Left ventricle myocardium inferior (tissue), 1 donor: Measurements from ENCODE around the gene DNAJC27. TPM values are rescaled to one million over a fixed set of nuclear protein-coding genes. Genes with fewer than 3 reads are reported as not detected.

ENCODE experiments used
- DNase-seq: peaks from one replicate; pipeline ENCODE4 v3.0.0-alpha.2; 2020
- H3K27ac ChIP-seq: fragments of 200-600 bp; replicated peaks from 2 replicates; pipeline ENCODE4 v1.8.0; 2021
- H3K27me3 ChIP-seq: fragments of 200-600 bp; 2 replicates; pipeline ENCODE4 v1.8.0; 2021; ENCODE audit warnings: low read depth
- H3K36me3 ChIP-seq: fragments of 200-600 bp; 2 replicates; pipeline ENCODE4 v1.8.0; 2021
- H3K4me1 ChIP-seq: fragments of 200-600 bp; 2 replicates; pipeline ENCODE4 v1.8.0; 2021
- H3K4me3 ChIP-seq: fragments of 200-600 bp; 2 replicates; pipeline ENCODE4 v1.8.0; 2021; ENCODE audit warnings: mild to moderate bottlenecking, moderate library complexity
- H3K9me3 ChIP-seq: fragments of 200-600 bp; replicated peaks from 2 replicates; pipeline ENCODE4 v1.8.0; 2021
- intact Hi-C: fragments of 100-400 bp; cut with micrococcal nuclease; formaldehyde crosslinking; loops from one replicate; pipeline ENCODE4 v1.11.0; 2022
- total RNA-seq: library from RNA; stranded (reverse); fragmentation: NEBNext Ultra II Directional; extraction: Animal tissue kit (Norgen Biotek cat#: 25700); gene quantifications from one replicate; pipeline ENCODE4 v1.2.1, GENCODE V29; 2021
- TF ChIP-seq, protein P1 (sequence below): fragments of 200-600 bp; IDR thresholded peaks from 2 replicates; pipeline ENCODE4 v1.8.0; 2021; ENCODE audit warnings: antibody characterized with exemption, mild to moderate bottlenecking, borderline replicate concordance
- donor health status: DM: no; HTN: yes; CAD: no; lungs with severe emphysema.

The DNAJC27 gene
- total RNA-seq, 1 donor from 2014 or later: 10.1 TPM

DNA sequence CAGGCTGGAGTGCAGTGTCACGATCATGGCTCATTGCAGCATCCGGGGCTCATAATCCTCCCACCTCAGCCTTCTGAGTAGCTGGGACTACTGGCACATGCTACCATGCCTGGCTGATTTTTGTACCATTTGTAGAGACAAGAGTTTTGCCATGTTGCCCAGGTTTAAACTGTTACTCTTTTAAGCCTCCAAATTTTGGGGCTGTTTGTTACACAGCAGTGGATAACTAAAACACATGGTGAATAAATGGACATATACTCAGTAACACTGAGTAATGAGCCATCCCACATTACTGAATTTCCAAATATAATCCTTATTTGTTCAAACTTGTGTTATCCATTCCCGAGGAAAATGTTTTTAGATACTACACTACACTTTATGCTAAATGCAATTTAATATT lies 61.5 kb downstream of the DNAJC27 start:
- peaks cover 8% of the 10 kb centered on the region for H3K36me3 ChIP-seq
- DNase-seq: no peak
- no peaks in the 10 kb centered on the region for H3K4me1 ChIP-seq
- no peak overlapping the region for H3K27ac ChIP-seq
- TF ChIP-seq, protein P1, sequence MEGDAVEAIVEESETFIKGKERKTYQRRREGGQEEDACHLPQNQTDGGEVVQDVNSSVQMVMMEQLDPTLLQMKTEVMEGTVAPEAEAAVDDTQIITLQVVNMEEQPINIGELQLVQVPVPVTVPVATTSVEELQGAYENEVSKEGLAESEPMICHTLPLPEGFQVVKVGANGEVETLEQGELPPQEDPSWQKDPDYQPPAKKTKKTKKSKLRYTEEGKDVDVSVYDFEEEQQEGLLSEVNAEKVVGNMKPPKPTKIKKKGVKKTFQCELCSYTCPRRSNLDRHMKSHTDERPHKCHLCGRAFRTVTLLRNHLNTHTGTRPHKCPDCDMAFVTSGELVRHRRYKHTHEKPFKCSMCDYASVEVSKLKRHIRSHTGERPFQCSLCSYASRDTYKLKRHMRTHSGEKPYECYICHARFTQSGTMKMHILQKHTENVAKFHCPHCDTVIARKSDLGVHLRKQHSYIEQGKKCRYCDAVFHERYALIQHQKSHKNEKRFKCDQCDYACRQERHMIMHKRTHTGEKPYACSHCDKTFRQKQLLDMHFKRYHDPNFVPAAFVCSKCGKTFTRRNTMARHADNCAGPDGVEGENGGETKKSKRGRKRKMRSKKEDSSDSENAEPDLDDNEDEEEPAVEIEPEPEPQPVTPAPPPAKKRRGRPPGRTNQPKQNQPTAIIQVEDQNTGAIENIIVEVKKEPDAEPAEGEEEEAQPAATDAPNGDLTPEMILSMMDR: no peak
- no peaks in the 10 kb centered on the region for H3K27me3 ChIP-seq
- H3K9me3 ChIP-seq: peaks cover 10% of the 10 kb centered on the region
- intact Hi-C loops: no loop called here
- H3K4me3 ChIP-seq: no peak overlapping the region

DNA sequence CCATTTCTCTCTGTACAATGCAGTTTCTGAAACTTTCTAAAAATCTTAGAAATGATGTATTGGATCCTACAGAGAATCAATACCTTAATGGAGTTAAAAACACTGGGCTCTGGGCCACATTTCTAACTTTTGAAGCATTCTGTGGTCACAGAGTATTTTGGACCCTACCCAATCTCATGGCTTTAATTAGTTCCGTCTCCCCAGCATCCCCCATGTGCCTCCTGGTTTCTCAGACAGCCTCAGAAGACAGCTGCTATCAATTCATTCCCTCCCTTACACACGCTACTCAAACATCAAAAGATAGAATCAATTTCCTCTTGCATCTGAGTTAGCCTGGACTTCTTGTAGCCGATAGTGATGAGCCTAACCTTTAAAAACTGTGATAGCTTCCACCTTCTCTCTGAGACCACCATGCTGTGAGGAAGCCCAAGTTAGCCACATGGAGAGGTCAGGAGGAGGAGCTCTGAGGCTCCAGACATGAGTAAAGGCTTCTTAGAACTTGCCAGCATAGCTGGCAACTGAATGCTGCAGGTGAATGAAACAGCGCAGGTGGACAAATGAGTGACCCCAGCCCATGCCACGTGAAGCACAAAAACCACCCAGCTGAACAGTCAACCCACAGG lies 62.1 kb downstream of the DNAJC27 start:
- TF ChIP-seq, protein P1: no peak
- peaks cover 8% of the 10 kb centered on the region for H3K36me3 ChIP-seq
- no peak for DNase-seq

DNA sequence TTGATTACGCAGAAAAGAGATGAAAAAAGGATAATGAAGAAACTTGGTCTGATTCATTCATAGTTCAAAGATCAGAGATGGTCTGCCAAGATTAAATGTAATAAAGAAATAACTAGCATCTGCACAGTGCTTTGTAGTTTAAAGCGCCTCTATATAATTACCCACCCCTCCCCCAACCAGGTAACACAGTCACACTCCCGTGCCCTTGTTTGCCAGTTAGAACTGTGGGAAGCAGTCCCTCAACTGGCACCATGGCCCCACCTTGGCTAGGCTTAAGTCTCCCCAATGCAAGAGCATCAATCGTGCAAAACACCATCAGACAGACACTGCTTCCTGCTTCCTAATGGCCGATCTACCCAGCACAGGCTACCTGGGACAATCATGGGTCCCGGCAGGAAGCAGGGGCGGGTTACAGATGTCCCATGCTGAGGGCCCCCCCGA lies 63.3 kb downstream of the DNAJC27 start:
- Histone ChIP-seq H3K27ac (no peak overlapping the region), H3K4me1 (no peaks in the 10 kb centered on the region), H3K9me3 (peaks cover 10% of the 10 kb centered on the region), H3K27me3 (no peaks in the 10 kb centered on the region), H3K36me3 (peaks cover 8% of the 10 kb centered on the region), H3K4me3 (no peak overlapping the region)
- no peak for DNase-seq
- TF ChIP-seq, protein P1: no peak
- intact Hi-C loops: no loop called here

More for the DNA sequence above, 62.1 kb downstream of the DNAJC27 start:
- H3K27ac ChIP-seq: no peak overlapping the region
- no peaks in the 10 kb centered on the region for H3K4me1 ChIP-seq
- no peaks in the 10 kb centered on the region for H3K27me3 ChIP-seq
- H3K9me3 ChIP-seq: peaks cover 10% of the 10 kb centered on the region
- no peak overlapping the region for H3K4me3 ChIP-seq
- intact Hi-C loops: no loop called here

DNA sequence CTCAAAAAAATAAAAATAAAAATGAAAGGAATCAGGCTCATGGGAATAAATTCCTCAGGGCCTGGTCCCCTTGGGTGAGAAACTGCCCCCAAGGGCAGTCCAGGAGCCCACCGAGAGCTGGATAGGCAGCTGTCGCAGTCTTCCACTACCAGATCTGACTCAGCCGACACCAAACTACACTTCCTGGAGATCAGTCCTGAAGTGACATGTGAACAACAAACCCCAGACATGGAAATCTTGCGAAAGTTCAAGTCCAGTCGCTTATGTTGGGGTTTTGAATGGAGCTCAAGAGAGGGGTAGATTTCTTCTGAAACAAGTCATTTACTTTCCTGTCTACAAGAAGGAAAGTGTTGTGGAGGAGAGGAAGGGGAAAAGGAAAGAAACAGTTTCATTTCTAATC lies 64.6 kb downstream of the DNAJC27 start:
- intact Hi-C loops: no loop called here
- H3K27ac ChIP-seq: no peak overlapping the region
- H3K27me3 ChIP-seq: no peaks in the 10 kb centered on the region
- TF ChIP-seq, protein P1: no peak
- DNase-seq: no peak
- H3K9me3 ChIP-seq: peaks cover 10% of the 10 kb centered on the region
- no peaks in the 10 kb centered on the region for H3K4me1 ChIP-seq
- H3K36me3 ChIP-seq: peaks cover 8% of the 10 kb centered on the region
- H3K4me3 ChIP-seq: no peak overlapping the region

DNA sequence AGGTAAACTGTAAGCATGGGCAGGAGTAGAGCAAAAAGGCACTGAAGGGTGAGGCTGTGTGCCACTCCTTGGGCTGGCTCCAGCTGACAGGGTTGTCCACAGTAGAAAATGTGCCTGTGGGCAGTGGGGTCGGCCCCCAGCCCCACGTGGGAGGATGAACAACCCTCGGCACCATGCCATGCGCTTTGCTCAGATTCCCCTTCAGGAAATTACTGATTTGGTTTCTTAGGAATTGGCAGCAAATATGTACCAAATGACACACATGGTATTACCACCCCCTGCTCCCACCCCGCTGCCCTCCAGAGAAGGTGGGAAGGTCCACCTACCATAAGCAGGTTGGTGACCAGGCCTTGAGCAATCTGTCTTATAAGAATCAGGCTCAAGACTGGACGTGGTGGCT lies 65.3 kb downstream of the DNAJC27 start:
- no peak for DNase-seq
- Histone ChIP-seq H3K36me3 (peaks cover 8% of the 10 kb centered on the region), H3K9me3 (peaks cover 10% of the 10 kb centered on the region), H3K4me3 (no peak overlapping the region), H3K4me1 (no peaks in the 10 kb centered on the region), H3K27ac (no peak overlapping the region), H3K27me3 (no peaks in the 10 kb centered on the region)
- TF ChIP-seq, protein P1: no peak
- intact Hi-C loops: no loop called here
